ENCODE data around the gene R3HDM4.

GRCh38 chr19:941292-942132 lies 28.5 kb upstream of the R3HDM4 start:
- TF ChIP-seq CTCF (IDR thresholded peaks at IDR 0.05) (no peak), ZFX (IDR thresholded peaks at IDR 0.05; ENCODE audit: borderline replicate concordance) (no peak)

All from 22Rv1 (cell line).